ENCODE data around the gene DDN. TPM values are rescaled to one million over a fixed set of nuclear protein-coding genes. Genes with fewer than 3 reads are reported as not detected.
A peak's percentile ranks its signal among the peaks of the same experiment; 100 is the strongest.

The DDN gene
- total and polyA plus RNA-seq, 3 experiments from 2014 or later, result 0.33 to 0.39 TPM; not detected in 1

GRCh38 chr12:48978741-48979601 is 20.2 kb downstream of the DDN start:
- Histone ChIP-seq H3K27me3 (ENCODE audit: insufficient read depth, low read length, poor library complexity, severe bottlenecking) (peaks cover 11% of the 10 kb centered on the region), H3K36me3 (ENCODE audit: insufficient read depth, low read length) (no peaks in the 10 kb centered on the region), H3K4me1 (ENCODE audit: insufficient read depth, low read length) (peaks cover 48% of the 10 kb centered on the region), H3K4me3 (ENCODE audit: low read length) (peak overlapping the region; percentile 89), H3K9me3 (ENCODE audit: low read length) (no peaks in the 10 kb centered on the region), H3K27ac (ENCODE audit: low read depth, low read length) (peak overlapping the region; percentile 67)
- Mint-ChIP-seq H3K27me3 (peaks cover 0 to 12% of the 10 kb centered on the region in 2 donors), H3K4me1 (peaks cover 43 to 56% (median 52%) of the 10 kb centered on the region in 3 donors), H3K27ac (peak overlapping the region; percentile 64 to 99 (median 94)), H3K36me3 (peaks cover 0 to 6% (median 2%) of the 10 kb centered on the region in 3 donors), H3K9me3 (no peaks in the 10 kb centered on the region), H3K4me3 (peak overlapping the region; percentile 86 to 97 (median 90))
- ChIA-PET POLR2A (interaction anchor here (0.9 to 3.4 kb wide), 10 partner anchors 9 to 126 kb away, joined by 3 to 18 read pairs (median 4); partner anchors contain the start of genes ARF3, DDX23 and FKBP11), CTCF (interaction anchor here (0.9 to 18.0 kb wide), 21 partner anchors 8 to 163 kb away, joined by 3 to 237 read pairs (median 7); partner anchors contain the start of genes ARF3, DDN, DDX23 and FKBP11)
- peak in 1 of 5 donors; percentile 13 for DNase-seq

DNA sequence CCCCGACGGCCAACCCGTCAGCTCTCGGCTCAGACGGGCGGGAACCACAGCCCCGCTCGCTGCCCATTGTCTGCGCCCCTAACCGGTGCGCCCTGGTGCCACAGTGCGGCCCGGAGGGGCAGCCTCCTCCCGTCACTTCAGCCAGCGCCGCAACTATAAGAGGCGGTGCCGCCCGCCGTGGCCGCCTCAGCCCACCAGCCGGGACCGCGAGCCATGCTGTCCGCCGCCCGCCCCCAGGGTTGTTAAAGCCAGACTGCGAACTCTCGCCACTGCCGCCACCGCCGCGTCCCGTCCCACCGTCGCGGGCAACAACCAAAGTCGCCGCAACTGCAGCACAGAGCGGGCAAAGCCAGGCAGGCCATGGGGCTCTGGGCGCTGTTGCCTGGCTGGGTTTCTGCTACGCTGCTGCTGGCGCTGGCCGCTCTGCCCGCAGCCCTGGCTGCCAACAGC is 20.9 kb downstream of the DDN start, which contains the start of gene WNT1:
WNT1 (plus strand) TSS at position 32 of the 450 bp plus-strand sequence; CDS start at position 361, 329 bp downstream.
- Mint-ChIP-seq H3K27ac (peak within 1 kb of the TSS; percentile 5 to 99 (median 92)), H3K9me3 (no peaks in the 10 kb centered on the region), H3K4me3 (peak within 1 kb of the TSS; percentile 86 to 97 (median 90)), H3K27me3 (peaks cover 5 to 15% of the 10 kb centered on the region in 2 donors), H3K36me3 (peaks cover 0 to 6% (median 2%) of the 10 kb centered on the region in 3 donors), H3K4me1 (peaks cover 43 to 56% (median 52%) of the 10 kb centered on the region in 3 donors)
- H3K4me3 ChIP-seq (ENCODE audit: low read length), result peak within 1 kb of the TSS; percentile 89
- peaks cover 18% of the 10 kb centered on the region for H3K27me3 ChIP-seq (ENCODE audit: insufficient read depth, low read length, poor library complexity, severe bottlenecking)
- H3K4me1 ChIP-seq (ENCODE audit: insufficient read depth, low read length), result peaks cover 48% of the 10 kb centered on the region
- H3K36me3 ChIP-seq (ENCODE audit: insufficient read depth, low read length), result no peaks in the 10 kb centered on the region
- H3K9me3 ChIP-seq (ENCODE audit: low read length), result no peaks in the 10 kb centered on the region
- H3K27ac ChIP-seq (ENCODE audit: low read depth, low read length), result no peak within 1 kb of the TSS
- CTCF ChIA-PET, result interaction anchor here (0.9 to 18.0 kb wide), 25 partner anchors 9 to 162 kb away, joined by 3 to 237 read pairs (median 6); partner anchors contain the start of genes ARF3, DDN, DDX23 and FKBP11
- POLR2A ChIA-PET, result interaction anchor here (1.0 to 3.4 kb wide), 3 partner anchors 21 to 53 kb away, joined by 3 to 18 read pairs (median 9); partner anchors contain the start of genes ARF3 and FKBP11
- peak in 2 of 5 donors; percentile 4 to 30 for DNase-seq

DNA sequence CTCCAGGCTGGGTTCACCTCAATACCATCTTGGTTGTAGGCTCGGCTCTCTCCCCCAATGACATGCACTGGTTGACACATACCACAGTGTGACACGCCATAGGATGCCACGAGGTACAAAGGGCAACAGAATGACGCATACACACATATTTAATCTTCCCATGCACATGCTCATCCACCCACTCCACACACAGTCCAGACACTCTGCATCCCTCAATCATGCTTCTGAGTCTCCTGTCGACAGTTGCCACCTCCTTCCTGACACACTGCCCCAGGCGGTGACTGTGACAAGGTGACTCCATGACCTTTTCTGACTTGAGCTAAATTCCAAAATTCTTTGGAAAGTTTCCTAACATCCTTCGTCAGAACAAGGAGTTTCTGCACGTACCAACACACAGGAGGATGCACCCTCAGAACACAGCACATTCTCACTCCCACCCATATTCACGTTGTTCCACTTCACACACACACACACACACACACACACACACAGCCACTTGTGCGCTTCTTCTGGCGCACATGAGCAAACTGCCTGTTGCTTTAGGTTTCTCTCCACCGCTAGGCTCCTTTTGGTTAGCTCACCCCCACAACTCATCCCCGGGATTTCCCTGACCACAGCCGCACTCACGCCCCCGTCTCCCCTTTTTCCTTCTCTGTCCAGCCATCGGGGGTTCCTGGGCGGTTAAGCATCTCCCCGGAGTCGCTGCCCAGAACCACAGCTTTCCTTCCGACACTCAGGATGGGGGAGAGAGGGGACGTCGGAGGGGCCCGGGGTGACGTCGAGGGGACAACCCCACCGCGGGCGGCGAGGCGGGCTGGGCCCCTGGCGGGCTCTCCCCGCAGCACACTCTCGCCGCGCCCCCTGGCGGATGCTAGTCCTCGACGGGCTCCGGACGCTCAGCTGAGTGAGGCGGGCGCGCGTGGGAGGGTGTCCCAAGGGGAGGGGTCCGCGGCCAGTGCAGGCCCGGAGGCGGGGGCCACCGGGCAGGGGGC is 21.6 kb downstream of the DDN start:
- Mint-ChIP-seq H3K27me3 (peaks cover 12 to 23% of the 10 kb centered on the region in 2 donors), H3K4me1 (peaks cover 43 to 58% (median 51%) of the 10 kb centered on the region in 3 donors)

GRCh38 chr12:48973941-48974673 is 25.1 kb downstream of the DDN start:
- Mint-ChIP-seq H3K9me3 (no peaks in the 10 kb centered on the region), H3K4me3 (peak overlapping the region in 1 of 7 donors; percentile 17), H3K27me3 (peaks cover 34 to 35% of the 10 kb centered on the region in 2 donors), H3K4me1 (peaks cover 35 to 56% (median 38%) of the 10 kb centered on the region in 3 donors), H3K36me3 (peaks cover 0 to 2% (median 0%) of the 10 kb centered on the region in 3 donors), H3K27ac (peak overlapping the region in 1 of 8 donors; percentile 43)
- no peak overlapping the region for H3K4me3 ChIP-seq (ENCODE audit: low read length)
- CTCF ChIA-PET, result interaction anchor here (0.8 to 18.0 kb wide), 6 partner anchors 14 to 56 kb away, joined by 3 to 237 read pairs (median 5); partner anchors contain the start of genes ARF3 and DDN
- H3K4me1 ChIP-seq (ENCODE audit: insufficient read depth, low read length), result peaks cover 51% of the 10 kb centered on the region
- no peaks in the 10 kb centered on the region for H3K36me3 ChIP-seq (ENCODE audit: insufficient read depth, low read length)
- no peak overlapping the region for H3K27ac ChIP-seq (ENCODE audit: low read depth, low read length)
- H3K27me3 ChIP-seq (ENCODE audit: insufficient read depth, low read length, poor library complexity, severe bottlenecking), result peaks cover 47% of the 10 kb centered on the region
- POLR2A ChIA-PET, result interaction anchor here (0.7 kb wide), 1 partner anchor 16 kb away, joined by 3 read pairs; the partner anchor contains the start of gene ARF3
- H3K9me3 ChIP-seq (ENCODE audit: low read length), result no peaks in the 10 kb centered on the region
- DNase-seq, result peak in 3 of 5 donors; percentile 25 to 53 (median 30)

More for the DNA sequence above, 21.6 kb downstream of the DDN start:
- Histone ChIP-seq H3K27me3 (ENCODE audit: insufficient read depth, low read length, poor library complexity, severe bottlenecking) (peaks cover 25% of the 10 kb centered on the region), H3K36me3 (ENCODE audit: insufficient read depth, low read length) (no peaks in the 10 kb centered on the region), H3K9me3 (ENCODE audit: low read length) (no peaks in the 10 kb centered on the region), H3K4me1 (ENCODE audit: insufficient read depth, low read length) (peaks cover 49% of the 10 kb centered on the region), H3K27ac (ENCODE audit: low read depth, low read length) (no peak overlapping the region), H3K4me3 (ENCODE audit: low read length) (peak overlapping the region; percentile 89)
- Mint-ChIP-seq H3K27ac (peak overlapping the region in 7 of 8 donors; percentile 36 to 93 (median 87)), H3K9me3 (no peaks in the 10 kb centered on the region), H3K4me3 (peak overlapping the region; percentile 63 to 73 (median 71)), H3K36me3 (peaks cover 0 to 6% (median 2%) of the 10 kb centered on the region in 3 donors)
- ChIA-PET CTCF (interaction anchor here (0.9 to 18.0 kb wide), 31 partner anchors 10 to 162 kb away, joined by 3 to 237 read pairs (median 5); partner anchors contain the start of genes ARF3, DDN, DDX23 and FKBP11), POLR2A (interaction anchor here (0.8 to 3.4 kb wide), 5 partner anchors 20 to 153 kb away, joined by 3 to 18 read pairs (median 5); partner anchors contain the start of genes ARF3 and FKBP11)
- peak; percentile 77 to 87 (median 80) for DNase-seq

- no peaks in the 10 kb centered on the region for H3K9me3 Mint-ChIP-seq
- Histone ChIP-seq H3K27ac (ENCODE audit: low read depth, low read length) (no peak overlapping the region), H3K36me3 (ENCODE audit: insufficient read depth, low read length) (no peaks in the 10 kb centered on the region), H3K4me1 (ENCODE audit: insufficient read depth, low read length) (peaks cover 47% of the 10 kb centered on the region), H3K4me3 (ENCODE audit: low read length) (no peak overlapping the region), H3K9me3 (ENCODE audit: low read length) (no peaks in the 10 kb centered on the region), H3K27me3 (ENCODE audit: insufficient read depth, low read length, poor library complexity, severe bottlenecking) (peaks cover 42% of the 10 kb centered on the region)
- no peak for DNase-seq
- H3K4me1 Mint-ChIP-seq, result peaks cover 30 to 54% (median 32%) of the 10 kb centered on the region in 3 donors
- H3K27ac Mint-ChIP-seq, result no peak overlapping the region
- H3K4me3 Mint-ChIP-seq, result peak overlapping the region in 1 of 7 donors; percentile 19
- POLR2A ChIA-PET, result interaction anchor here (0.6 kb wide), 1 partner anchor 18 kb away, joined by 5 read pairs; no protein-coding TSS in a partner anchor
- peaks cover 33 to 34% of the 10 kb centered on the region in 2 donors for H3K27me3 Mint-ChIP-seq
- CTCF ChIA-PET, result interaction anchor here (1.2 to 18.0 kb wide), 5 partner anchors 15 to 57 kb away, joined by 3 to 237 read pairs (median 7); partner anchors contain the start of genes ARF3 and DDN
- H3K36me3 Mint-ChIP-seq, result peaks cover 0 to 2% (median 0%) of the 10 kb centered on the region in 3 donors
Measured at GRCh38 chr12:48973531-48973930, 25.6 kb downstream of the DDN start.

DNA sequence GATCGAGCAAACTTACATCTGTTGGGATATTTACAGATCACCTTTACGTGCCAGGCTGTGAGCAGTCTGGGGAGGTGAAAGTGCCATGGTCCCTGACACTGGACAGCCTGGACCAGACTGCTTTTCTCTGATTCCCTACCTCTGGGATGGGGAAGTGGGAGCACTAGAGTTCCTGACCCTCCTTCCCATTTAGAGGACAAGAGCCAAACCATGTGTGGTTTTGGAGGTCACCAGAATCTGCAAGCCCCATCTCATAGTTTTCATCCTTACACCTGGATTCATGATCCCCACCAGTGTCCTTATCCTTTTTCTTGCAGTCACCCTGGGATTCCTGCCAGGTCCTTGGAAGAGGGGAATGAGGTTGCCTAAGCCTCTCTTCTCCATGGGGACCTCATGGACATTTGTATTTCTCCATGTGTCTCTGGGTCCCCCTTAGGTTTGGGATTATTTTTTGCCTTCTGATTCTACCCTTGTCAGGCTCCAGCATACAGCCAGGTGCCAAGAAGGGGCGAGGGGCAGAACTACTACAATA is 26.2 kb downstream of the DDN start:
- Mint-ChIP-seq H3K4me3 (peak overlapping the region in 1 of 7 donors; percentile 19), H3K27ac (peak overlapping the region in 1 of 8 donors; percentile 75), H3K9me3 (no peaks in the 10 kb centered on the region), H3K36me3 (peaks cover 0 to 2% (median 0%) of the 10 kb centered on the region in 3 donors), H3K27me3 (peaks cover 33 to 34% of the 10 kb centered on the region in 2 donors), H3K4me1 (peaks cover 30 to 51% (median 32%) of the 10 kb centered on the region in 3 donors)
- Histone ChIP-seq H3K27me3 (ENCODE audit: insufficient read depth, low read length, poor library complexity, severe bottlenecking) (peaks cover 42% of the 10 kb centered on the region), H3K4me1 (ENCODE audit: insufficient read depth, low read length) (peaks cover 45% of the 10 kb centered on the region), H3K9me3 (ENCODE audit: low read length) (no peaks in the 10 kb centered on the region), H3K4me3 (ENCODE audit: low read length) (no peak overlapping the region), H3K36me3 (ENCODE audit: insufficient read depth, low read length) (no peaks in the 10 kb centered on the region), H3K27ac (ENCODE audit: low read depth, low read length) (no peak overlapping the region)
- CTCF ChIA-PET, result interaction anchor here (0.7 to 18.0 kb wide), 6 partner anchors 15 to 57 kb away, joined by 3 to 237 read pairs (median 5); partner anchors contain the start of genes ARF3 and DDN
- POLR2A ChIA-PET, result interaction anchor here (0.6 kb wide), 1 partner anchor 18 kb away, joined by 5 read pairs; no protein-coding TSS in a partner anchor
- DNase-seq, result no peak

Measured in CD8-positive, alpha-beta memory T cell (primary cell).